GDM1 (cell line): ENCODE results near the gene S100A2.
"Not testable (repeated sequence)": the region's sequence is repeated elsewhere in the genome, so short reads cannot be mapped to it uniquely, and the experiment has no call there.

Experiments used
- DNase-seq: peaks from one replicate; lab custom pipeline; 2025; lab: John Stamatoyannopoulos, UW

Gene S100A2

DNA sequence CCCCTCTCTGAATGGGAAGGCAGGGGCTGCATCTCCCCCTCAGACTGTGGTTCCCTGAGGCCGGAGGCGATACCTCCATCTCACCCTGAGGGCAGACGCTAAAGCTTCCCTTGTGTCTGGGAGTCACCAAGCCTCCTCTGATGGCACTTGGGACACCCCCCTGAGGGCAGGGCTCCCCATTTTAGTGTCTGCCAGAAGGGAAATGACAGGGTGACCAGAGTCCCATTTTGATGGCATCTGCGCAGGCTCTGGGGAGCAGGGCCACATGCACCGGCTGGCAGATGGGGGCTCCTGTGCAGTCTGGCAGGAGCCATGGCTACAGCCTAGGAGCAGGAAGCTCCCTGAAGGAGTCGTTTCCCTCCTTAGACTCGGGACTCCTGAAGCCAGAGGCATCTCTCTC is 1.7 kb downstream of the S100A2 start:
- DNase-seq, result no peak

DNA sequence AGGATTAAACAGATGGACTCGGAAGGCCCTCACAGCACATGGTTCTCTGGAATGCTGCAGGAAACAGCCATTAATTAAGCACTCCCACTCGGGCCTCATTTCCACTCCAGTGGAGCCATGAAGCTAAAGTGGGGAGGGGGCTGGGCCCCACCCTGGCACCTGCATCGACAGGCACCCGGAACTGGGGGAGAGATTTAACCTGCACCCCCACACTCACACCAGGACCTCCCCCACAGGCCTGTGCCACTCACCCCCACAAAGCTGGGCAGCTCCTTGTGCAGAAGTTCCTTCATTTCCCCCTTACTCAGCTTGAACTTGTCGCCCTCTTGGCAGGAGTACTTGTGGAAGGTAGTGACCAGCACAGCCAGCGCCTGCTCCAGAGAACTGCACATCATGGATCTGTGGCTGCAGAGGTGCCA is 2.2 kb downstream of the S100A2 start:
- no peak for DNase-seq

DNA sequence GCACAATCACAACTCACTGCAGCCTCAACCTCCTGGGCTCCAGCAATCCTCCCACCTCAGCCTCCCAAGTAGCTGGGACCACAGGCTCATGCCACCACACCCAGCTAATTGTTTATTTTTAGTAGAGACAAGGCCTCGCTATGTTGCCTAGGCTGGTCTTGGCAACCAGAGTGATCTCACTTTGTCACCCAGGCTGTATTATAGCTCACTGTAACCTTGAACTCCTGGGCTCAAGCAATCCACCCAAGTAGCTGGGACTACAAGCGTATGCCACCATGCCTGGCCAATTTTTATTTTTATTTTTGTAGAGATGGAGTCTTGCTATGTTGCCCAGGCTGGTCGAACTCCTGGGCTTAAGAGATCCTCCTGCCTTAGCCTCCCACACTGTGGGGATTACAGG is 3.6 kb downstream of the S100A2 start:
- DNase-seq, result not testable (repeated sequence)

DNA sequence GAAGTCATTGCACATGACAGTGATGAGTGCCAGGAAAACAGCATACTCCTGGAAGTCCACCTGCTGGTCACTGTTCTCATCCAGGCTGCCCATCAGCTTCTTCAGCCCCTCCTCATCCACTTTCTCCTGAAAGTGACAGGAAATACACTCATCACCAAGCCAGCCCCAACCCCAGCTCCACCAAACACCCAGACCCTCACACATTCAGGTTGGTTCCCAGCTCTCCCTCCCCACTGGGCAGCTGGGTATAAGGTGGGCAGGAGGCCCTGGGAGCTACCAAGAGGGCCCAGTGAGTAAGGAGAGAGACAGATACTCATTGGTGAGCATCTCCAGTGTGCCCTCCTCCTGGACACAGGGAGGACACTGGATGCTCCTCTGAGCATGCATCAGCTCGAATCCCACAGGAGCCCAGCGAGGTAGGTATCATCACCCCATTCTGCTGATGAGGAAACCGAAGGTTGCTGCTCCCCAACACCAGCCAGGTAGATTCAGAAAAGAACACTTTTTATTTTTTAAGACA is 4.1 kb downstream of the S100A2 start:
- DNase-seq, result no peak

DNA sequence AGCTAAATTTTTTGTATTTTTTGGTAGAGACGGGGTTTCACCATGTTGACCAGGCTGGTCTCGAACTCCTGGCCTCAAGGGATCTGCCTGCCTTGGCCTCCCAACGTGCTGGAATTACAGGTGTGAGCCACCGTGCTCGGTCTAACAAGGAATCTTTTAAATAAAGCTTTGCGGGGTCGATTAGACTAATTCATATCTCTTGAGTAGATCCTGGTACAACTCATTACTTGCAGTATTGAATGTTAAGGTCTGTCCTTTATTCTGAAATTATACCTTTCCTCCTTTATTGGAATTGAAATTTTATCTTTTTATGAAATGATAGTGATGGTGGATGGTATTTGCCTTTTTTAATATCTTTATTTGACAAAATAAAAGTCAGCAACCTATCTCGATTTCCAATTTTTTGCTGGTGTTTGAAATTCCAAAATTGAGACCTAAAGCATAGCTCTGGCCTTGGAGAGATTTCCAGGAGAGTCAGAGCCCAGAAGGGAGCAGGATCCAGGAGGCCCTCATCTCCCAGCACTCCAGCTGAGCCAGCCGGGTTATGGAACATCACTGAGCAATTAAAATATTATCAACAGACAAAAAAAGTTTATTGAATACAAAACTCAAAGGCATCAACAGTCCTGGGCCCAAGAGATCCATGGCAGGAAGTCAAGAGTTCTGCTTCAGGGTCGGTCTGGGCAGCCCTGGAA is 4.7 kb downstream of the S100A2 start:
- DNase-seq, result no peak

DNA sequence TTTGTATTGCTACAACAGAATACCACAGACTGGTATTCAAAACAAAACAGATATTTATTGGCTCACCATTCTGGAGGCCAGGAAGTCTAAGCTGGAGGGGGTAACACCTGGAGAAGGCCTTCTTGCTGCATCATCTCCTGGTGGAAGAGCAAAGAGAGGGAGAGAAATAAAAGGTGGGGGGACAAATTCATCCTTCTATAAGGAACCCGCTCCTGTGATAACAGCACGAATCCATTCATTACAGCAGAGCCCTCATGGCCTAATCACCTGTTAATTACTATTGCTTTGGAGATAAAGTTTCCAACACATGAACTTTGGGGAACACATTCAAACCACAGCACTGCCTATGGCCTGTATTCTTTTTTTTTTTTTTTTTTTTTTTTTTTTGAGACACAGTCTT is 5.4 kb downstream of the S100A2 start:
- DNase-seq, result no peak

DNA sequence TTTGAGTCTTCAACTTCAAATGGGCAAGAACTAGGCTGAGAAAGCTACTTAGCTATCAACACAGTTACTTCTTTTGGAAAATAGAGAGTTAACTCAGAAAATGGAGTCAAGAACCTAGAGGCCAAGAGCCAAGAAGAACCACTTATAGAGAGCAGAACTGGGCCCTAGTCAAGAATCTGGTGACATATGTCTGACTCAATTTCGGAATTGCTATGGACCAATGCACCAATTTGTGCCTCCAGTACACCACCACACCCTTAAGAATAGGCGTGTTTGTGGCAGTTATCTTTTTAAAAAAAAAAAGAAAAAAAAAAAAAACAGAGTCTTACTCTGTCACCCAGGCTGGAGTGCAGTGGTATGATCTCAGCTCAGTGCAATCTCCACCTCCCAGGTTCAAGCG is 7.8 kb downstream of the S100A2 start:
- no peak for DNase-seq

DNA sequence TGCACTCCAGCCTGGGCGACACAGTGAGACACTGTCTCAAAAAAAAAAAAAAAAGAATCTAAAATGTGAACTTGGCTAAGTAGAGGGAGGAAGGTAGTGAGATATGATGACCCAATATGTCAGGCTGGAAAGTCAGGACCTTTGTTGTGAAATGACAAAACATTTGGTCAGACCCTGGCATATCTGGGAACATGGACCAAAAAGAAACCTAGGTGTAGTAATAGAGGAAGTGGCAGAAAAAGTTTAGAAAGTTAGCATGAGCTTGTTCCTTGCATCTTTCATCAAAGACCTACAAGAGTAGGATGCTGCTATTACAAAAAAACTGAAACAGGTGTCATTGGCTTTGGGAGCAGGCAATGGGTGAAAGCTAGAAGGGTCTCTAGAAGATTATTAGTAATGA is 9.3 kb downstream of the S100A2 start:
- no peak for DNase-seq

DNA sequence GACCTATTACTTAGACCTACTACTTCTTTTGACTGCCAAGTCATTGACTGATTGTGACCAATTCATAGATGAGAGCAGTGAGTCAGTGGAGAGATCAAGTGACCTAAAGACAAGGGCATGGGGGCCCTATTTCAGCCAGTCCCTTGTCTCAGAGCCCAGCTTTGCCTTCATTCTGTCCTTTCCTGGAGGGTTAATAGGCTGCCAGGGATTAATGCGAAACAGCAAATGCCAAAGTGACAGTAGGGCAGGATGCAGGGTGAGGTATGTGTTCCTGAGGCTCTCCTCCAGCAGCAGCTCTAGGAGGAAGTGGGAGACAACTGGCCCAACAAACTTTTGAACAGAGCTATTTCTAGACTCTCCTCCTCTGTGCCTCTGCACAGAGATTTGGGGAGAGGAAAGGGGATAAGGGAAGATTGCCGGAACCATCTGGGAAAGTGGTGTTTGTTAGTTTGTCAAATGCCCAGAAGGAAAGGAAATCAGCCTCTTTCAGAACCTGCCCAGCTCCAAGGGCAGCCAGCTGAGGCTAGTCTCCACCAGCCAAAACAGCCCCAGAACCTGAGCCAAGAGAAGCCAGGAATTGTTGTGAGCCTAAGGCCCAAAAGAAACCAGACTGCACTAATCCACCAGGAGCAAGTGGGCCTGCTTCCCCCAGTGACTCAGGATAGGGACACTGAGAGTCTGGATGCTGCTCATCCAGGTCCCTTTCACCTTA is 11.7 kb downstream of the S100A2 start:
- peak; percentile 36 for DNase-seq

DNA sequence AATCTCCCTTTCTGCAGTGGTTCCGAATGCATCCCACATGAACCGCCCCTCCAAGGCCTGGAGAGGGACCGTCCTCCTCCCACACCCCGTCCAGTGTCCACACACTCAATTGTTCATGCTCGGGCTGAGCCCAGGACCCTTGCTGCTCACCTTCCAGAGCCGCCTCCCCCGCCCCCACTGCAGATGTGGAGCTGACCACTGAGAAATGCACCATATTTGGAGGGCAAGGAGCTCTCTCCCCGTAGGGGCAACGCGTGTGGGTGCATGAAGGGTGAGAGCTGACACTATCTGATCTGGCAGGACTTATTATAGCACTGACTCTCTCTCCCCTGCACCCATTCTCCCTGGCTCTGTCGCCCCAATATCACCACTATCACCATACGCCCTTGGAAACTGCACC is 12.5 kb downstream of the S100A2 start:
- no peak for DNase-seq

DNA sequence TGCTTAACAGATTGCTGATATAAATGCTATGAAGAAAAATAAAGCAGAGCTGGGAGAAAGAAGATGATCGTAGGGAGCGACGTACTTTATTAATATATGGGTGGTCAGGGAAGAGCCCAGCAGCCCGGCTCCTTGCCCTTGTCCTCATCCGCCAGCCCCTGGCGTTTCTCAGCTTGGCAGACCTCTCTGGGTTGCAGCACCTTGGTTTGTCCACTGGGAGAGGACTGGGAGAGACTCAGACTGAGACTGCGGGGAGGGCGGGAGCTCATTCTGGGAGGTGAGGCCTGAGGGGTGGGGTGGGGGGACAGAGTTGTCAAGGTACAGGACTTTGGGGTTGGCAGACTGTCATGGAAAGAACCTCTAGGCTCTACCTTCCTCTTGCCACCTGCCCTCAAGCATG is 13.3 kb downstream of the S100A2 start:
- DNase-seq, result no peak

DNA sequence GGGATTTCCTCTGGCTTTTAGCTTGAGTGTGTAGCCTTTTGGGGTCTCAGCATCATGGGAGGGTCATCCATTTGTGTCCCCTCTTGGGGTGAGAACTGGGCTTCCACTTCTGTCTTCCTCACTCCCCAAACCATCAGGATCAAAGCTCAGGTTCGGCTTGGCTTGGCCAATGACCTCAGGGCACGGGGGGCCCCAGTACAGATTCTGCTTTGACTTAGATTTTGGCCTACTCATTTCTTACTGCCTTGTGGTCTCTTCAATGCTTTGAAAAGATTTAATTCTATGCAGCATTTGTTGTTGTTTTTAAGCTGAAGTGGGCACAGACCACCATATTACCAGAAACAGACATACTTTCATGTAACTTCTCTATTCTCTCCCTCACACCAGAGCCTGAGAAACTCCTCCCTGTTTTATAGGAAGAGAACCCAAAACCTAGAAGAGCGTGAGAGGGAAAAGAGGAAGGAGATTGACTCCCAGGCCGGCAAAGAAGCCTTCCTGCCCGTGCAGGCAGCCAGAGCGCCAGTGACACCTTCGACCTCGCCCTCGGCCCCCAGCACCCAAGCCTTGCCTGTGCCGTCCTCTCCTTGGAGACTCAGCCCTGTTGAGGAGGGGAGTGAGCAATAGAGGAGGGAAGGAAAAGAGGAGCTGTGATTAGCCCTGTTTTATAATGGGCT is 14.7 kb downstream of the S100A2 start:
- DNase-seq, result peak; percentile 48

DNA sequence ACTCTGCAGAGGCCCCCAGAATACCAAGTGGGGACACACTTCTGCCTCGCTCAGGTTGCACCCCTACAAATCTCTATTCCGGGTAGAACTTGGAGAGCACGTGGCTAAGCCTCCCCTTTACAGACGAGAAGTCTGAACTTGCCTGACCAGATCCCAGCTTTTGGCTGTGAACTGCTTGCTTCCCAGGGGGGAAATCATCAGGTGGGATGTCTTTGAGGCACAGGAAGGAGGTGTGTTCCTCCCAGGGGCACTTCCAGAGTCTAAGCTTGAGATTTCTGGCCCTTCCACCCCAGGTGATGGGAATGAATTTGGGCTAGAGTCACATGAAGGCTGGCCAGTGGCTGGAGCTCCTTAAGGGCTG is 15.3 kb downstream of the S100A2 start:
- no peak for DNase-seq

DNA sequence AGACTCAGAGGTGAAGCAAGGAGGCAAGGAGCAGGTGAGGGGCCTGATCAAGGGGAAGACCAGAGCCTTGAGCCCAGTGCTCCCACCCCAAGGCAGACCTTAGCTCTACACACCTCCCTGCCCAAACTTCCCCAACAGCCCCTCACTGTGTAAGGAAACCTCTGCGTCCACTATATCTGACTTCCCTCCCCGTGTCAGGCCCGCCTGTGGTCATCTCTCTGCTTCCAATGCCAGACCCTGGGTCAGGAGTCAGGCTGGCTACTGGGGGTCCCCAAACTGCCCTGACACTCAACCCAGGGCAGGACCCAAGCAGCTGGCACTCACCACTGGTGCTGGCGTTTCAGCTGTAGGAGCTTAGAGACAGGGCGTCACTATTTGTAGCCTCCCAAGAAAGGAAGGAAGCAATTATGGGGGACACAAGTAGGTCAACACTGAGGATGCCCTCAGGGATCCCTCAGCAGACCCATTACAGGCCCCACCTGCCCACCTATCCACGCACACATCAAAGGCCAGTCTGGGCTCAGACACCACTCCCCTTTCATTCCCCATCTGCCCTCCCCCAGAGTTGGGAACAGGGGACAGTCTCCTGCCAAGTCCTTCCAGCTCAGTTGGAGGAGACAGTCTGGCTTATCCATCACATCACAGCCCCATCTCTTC is 15.8 kb downstream of the S100A2 start:
- no peak for DNase-seq

DNA sequence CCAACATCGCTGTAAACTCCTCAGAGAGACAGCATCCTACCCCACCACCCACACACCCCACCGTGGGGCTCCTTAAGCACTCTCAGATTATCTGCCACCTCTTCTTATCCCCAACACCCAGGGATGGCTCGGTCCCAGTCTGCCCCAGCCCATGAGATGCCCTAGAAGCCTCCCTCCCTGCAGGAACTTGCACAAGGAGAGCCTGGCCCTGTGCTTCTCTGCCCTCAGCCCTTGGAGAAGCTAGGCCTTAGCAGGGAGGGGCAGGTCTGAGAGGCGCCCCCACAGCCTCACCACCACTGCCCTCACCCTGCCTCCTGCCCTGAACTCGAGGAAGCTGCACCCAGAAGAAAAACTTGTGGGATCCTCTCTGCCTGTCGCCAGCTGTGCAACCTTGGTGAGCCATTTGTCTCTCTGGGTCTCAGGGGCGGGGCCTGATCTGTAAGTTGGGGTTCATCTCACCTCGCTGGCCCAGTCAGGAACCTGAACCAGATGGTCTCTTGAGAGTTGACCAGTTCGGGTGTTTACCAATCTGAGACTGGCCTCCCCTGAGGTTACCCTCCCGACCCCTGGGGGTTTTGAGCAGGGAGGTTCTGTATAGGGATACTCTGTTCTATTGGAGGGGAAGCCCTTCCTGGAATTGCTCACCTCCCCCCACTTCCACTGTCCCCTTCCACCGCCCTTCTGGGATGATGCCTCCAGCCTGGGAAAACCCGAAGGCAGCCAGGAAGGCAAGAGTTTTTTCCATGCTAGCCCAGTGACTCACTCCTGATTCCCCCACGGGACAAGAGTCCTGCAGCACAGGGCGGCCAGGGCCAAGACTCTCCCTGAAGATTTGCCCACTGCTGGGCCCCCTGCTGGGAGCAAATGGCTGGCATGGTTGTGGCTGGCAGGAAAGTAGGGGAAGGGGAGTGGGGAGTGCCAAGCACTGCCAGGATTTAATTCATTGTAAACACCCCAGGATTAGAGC is 16.6 kb downstream of the S100A2 start, which contains the start of gene S100A3:
S100A3 (minus strand) TSS at position 537 of the 967 bp plus-strand sequence. CDS start 773 bp downstream, outside the sequence.
- DNase-seq, result no peak

DNA sequence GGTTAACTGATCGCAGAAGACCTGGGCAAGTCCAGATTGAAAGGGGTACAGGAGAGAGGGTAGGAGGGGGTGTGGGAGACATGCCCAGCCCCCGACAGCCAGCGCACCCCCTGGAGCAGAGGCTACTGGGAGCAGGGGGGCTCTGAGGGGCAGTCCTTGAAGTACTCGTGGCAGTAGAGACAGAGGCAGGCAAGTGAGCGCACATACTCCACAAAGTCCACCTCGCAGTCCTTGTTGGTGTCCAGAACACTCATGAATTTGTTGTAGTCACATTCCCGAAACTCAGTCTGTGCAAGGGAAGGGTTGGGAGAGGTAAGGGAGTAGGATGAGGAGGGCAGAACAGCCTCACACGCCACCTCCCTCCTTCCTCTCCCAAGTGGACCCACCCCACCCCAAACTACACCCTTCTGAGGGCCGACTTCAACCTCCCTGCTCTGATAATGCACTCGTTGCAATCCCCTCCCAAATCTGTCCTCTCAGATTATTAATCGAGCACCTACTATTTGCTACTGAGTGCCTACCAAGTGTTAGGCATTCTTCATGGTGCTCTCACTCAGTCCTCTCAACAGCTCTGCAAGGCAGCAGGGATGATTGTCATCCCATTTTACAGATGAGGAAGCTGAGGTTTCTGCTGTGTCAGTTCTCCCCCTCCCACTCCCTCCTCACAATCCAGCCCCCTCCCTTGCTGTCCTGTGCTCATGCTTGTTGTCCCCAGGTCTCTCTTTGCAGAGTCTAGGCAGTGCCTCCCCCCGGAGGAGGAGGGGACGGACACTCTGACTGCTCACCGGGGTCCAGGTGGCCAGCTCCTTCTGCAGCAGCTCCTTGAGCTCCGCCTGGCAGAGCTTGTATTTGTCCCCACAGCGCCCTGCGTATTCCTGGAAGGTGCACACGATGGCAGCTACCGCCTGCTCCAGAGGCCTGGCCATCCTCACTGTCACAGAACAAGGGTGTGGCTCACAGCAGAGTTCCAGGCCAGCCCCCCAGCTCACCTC is 17.8 kb downstream of the S100A2 start:
- no peak for DNase-seq

DNA sequence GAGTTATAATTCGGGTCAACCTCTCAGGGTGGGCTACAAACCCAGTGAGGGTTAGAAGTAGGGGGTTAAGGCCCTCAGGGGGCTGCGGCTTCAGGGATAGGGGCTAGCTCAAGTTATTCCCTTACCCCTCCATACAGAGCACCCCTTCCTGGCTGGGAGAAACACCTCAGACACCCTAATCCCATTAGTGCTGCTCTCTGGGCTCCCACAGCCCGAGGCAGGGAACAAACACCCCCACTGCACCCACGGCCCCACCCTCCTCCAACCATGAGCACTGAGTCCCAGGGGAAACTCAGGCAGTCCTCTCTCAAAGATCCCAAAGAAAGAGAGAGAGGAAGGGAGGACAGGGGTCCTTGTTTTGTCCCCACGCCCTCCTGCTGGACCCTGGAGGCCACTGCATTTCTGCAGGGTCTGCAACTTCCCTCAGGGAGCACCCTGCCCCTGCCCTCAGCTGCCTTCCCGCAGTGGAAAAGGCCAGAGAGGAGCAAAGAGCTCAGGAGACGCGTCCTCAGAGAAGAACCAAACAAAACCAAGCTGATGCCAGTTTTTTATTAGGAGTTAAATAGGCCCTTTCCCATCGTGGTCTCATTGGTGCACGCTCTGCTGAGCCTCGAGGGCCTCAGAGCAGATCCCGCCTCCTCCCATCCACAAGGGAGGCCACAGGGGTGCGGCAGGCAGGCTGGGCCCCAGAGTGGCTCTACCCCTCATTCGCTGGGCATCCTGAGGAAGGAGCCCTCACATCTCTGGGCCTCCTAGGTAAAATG is 18.7 kb downstream of the S100A2 start:
- DNase-seq, result no peak

DNA sequence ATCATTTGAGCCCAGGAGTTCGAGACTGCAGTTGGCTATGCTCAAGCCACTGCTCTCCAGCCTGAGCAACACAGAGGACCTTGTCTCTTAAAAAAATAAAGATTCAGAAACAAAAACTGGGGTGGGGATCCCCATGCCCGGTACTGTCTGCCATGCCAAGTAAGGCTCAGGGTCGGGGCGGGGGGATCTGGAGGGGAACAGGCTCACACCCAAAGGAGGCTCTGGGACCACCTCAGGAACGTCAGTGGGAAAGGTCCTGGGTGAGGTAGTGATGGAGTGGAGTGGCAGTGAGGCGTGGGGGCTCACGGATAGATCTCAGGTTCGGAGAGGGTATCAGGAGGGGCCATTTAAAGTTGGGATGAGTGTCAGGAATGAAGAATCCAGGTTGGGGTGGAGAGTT is 19.3 kb downstream of the S100A2 start:
- DNase-seq, result no peak
